Astrocyte of the cerebellum (primary cell): ENCODE data around the gene PDE1C.
A peak's percentile ranks its signal among the peaks of the same experiment; 100 is the strongest.

Experiments used
- DNase-seq: peaks from one replicate; pipeline ENCODE4 v3.0.0-alpha.2; 2011; ENCODE audit warnings: low read depth
- H3K4me3 ChIP-seq: 2 replicates; pipeline ENCODE4 v1.5.1; 2011; ENCODE audit warnings: mild to moderate bottlenecking, low read depth, low read length, moderate library complexity
- in situ Hi-C: cut with HindIII; loops from 2 replicates; pipeline ENCODE4 v1.10.0; 2017; ENCODE audit warnings: low sequenced_read_pairs
- TF ChIP-seq, protein P1 (sequence below): IDR thresholded peaks from 2 replicates; pipeline ENCODE4 v1.5.1; 2012; ENCODE audit warnings: low read length, low read depth, moderate library complexity, mild to moderate bottlenecking; ENCODE audit errors: missing control alignments

The PDE1C gene

GRCh38 chr7:32062150-32062549 lies 8.1 kb downstream of the PDE1C start:
- DNase-seq, result no peak
- TF ChIP-seq, protein P1, sequence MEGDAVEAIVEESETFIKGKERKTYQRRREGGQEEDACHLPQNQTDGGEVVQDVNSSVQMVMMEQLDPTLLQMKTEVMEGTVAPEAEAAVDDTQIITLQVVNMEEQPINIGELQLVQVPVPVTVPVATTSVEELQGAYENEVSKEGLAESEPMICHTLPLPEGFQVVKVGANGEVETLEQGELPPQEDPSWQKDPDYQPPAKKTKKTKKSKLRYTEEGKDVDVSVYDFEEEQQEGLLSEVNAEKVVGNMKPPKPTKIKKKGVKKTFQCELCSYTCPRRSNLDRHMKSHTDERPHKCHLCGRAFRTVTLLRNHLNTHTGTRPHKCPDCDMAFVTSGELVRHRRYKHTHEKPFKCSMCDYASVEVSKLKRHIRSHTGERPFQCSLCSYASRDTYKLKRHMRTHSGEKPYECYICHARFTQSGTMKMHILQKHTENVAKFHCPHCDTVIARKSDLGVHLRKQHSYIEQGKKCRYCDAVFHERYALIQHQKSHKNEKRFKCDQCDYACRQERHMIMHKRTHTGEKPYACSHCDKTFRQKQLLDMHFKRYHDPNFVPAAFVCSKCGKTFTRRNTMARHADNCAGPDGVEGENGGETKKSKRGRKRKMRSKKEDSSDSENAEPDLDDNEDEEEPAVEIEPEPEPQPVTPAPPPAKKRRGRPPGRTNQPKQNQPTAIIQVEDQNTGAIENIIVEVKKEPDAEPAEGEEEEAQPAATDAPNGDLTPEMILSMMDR, result peak; percentile 56
- in situ Hi-C loops, result no loop called here
- no peak overlapping the region for H3K4me3 ChIP-seq

- in situ Hi-C loops, result no loop called here
- TF ChIP-seq, protein P1, result no peak
Observed at GRCh38 chr7:32061346-32061745, 8.9 kb downstream of the PDE1C start.

GRCh38 chr7:32059289-32060011 lies 10.8 kb downstream of the PDE1C start:
- in situ Hi-C loops, result no loop called here
- TF ChIP-seq, protein P1, result no peak
- DNase-seq, result no peak
- H3K4me3 ChIP-seq, result no peak overlapping the region

More at GRCh38 chr7:32061346-32061745, 8.9 kb downstream of the PDE1C start:
- no peak overlapping the region for H3K4me3 ChIP-seq
- DNase-seq, result no peak

DNA sequence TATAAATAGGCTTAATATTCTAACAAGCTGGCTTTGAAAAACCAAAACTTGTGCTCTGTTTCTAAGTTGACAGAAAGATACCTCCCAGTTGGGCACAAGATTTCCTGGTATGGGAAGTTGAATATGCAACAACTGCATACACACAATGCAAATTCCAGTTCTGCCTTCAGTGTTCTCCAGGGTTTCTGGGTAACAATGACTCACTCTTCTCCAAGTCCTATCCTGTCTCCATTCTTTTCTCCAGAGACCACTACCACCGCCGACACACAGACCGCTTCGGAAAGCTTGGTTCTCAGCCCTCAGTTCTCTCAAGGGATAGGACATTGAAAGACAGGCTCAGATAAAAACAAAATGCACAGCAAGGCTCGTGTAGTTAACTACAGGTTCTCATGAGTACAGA lies 12.2 kb downstream of the PDE1C start:
- in situ Hi-C loops, result no loop called here
- DNase-seq, result no peak
- no peak overlapping the region for H3K4me3 ChIP-seq
- TF ChIP-seq, protein P1, result no peak

GRCh38 chr7:32056767-32057166 lies 13.4 kb downstream of the PDE1C start:
- in situ Hi-C loops, result no loop called here
- DNase-seq, result no peak
- no peak overlapping the region for H3K4me3 ChIP-seq
- TF ChIP-seq, protein P1, result no peak

DNA sequence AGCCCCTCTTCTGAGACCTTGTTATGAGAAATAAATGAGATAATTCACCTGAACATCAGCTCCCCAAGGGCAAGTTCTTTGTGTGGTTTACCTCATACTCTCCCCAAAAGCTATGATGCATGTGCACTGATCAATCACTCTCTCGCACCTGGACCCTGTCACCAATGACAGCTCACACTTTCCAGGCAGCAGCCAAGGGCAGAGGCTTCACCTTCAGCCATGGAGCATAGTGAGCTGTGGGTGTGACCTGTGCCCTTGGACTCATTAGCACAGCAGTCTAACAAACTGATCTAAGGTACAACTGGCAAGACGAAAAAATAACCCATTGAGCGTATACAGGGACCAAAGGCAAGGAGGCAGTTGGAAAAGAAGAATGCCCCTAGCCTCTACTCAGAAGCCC lies 17.0 kb downstream of the PDE1C start:
- DNase-seq, result no peak
- H3K4me3 ChIP-seq, result no peak overlapping the region
- TF ChIP-seq, protein P1, result no peak
- in situ Hi-C loops, result loop anchor here (5.0 kb wide), 1 partner anchor 71 kb away; no protein-coding TSS in a partner anchor
